DLD1 (cell line): ENCODE data around the gene LAMC2.

Source experiments
- in situ Hi-C: cut with HindIII; loops from 2 replicates; pipeline ENCODE4 v1.10.0; 2017; ENCODE audit warnings: low sequenced_read_pairs

Gene LAMC2

GRCh38 chr1:183281553-183282091 lies 95.6 kb downstream of the LAMC2 start:
- in situ Hi-C loops, result no loop called here

DNA sequence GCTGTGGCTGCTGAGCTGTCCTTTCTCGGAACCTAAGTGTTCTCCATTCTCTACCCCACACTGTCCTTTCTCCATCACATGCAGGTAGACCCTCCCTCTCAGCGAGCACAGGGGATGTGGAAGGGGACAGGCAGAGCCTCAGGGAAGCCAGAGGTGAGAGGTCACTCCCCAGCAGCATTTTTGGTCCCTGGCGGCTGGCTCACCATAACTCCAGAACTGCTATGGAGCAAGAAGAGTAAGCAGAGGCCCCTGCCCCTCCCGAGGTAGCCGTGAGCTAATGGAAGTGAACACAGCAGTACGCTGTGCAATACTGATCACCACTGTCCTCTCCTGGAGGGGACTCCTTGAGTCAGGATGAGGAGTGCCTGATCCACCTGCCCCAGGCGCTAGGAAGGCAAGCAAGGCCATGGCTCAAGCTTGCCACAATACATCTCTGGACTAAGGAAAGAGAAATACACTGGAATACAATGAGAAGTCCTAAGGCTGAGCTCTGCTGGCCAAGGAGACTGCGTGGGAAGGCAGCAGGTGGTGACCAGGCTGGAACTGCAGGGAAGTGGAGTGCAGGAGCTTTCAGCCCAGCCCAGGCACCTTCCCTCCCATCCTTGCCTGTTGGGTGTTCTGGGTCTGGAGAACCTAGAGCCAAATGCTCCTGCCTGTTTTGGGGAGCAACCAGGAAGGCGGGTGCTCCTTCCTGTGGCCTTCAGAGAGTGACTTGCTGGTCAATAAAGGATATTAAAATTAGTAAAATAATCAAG lies 96.2 kb downstream of the LAMC2 start:
- in situ Hi-C loops, result no loop called here

GRCh38 chr1:183283286-183283685 lies 97.2 kb downstream of the LAMC2 start:
- in situ Hi-C loops, result no loop called here

GRCh38 chr1:183284086-183284485 lies 98.0 kb downstream of the LAMC2 start:
- in situ Hi-C loops, result no loop called here

DNA sequence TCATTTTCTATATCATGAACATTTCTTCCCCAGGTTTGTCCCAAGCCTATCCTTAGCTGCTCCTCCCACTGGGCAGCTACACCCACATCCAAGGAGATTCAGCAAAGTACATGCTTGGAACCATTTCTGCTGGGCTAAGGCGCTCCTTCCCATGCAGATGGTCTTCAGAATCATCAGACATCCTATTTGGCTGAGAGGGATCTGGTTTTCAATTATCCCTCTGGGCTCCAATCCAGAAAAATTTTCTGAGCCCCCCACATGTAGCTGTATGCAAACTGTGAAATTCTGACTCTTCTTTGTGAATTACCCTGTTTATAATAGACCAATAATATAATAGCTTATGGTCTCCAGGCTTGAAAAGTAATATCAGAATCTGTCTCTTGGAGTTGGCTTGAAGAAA lies 99.2 kb downstream of the LAMC2 start:
- in situ Hi-C loops, result no loop called here

- in situ Hi-C loops, result no loop called here
These were observed 99.7 kb downstream of the LAMC2 start for GRCh38 chr1:183285746-183286145.

DNA sequence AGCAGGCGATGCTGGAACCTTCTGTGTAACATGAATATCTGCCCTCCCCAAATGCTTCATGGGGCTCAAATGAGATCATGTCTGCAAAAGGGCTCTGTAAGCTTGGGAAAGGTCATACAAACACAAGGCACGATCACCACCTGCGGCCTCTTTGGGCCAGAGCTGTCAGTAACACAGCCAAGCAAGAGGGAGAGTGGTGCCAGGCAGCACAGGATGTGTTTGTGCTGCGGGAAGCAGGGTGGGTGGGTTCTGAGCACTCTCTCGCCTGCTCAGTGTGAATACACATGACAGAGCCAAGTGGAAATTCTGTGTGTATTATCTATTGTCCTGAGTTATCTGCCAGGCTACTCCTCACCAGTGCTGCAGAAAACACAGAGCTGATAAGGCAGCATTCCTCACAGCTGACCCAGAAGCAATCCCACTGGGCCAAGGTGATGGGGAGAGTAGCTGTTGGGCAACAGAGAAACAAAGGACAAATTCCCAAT lies 101.2 kb downstream of the LAMC2 start:
- in situ Hi-C loops, result no loop called here

DNA sequence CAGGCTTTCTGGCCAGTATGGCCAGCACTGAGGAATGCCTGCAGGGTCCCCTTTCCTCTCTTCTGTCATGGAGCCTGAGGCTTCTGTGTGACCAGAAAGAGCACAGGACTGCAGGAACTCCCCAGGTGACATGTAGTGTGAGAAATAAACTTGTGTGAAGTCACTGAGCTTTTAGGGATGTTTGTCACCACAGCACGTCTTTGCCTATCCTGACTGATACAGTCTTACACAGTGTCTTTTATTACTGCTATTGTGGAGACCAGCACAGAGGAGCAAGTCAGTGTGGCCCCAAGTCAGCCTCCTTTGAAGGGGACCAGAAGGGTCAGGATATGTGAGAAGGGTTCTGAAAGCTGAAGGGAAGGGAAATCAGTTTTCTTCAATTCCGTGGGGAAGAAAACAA lies 102.5 kb downstream of the LAMC2 start:
- in situ Hi-C loops, result no loop called here

DNA sequence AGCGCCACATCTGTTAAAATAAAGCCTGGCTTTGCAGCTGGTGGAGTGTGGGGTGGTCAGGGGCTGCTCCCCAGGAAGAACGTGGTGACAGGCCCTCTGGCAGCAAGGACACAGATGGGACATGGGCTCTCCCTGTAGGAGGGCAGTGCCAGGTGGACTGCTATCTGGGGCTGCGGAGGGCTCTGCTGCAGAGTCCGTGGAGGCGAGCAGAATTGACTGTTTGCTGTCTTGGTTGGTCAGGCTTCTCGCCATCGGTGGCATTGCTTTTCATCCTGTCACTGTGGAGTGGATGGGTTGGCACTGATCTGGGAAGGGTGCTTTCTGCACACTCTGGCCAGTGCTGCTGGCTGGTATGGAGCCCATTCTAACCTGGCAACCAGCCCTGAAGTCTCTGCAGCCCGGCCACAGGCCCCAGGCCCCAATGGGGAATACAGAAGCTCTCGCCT lies 103.0 kb downstream of the LAMC2 start:
- in situ Hi-C loops, result no loop called here

DNA sequence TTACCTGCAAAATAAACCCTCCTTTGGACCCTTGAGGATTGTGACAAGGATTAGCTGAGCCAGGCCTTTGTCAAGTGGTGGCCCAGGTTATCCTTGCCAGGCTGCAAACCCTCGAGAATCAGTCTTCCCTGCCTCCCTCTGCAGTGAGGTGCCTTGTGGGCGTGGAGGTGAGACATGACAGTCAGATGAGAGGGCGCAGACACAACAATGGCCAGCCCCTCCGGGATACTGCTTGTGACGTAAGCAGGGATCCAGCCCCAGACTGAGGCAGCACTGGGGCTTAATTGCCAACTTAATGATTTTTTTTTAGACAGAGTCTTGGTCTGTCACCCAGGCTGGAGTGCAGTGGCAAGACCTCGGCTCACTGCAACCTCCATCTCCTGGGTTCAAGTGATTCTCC lies 104.6 kb downstream of the LAMC2 start:
- in situ Hi-C loops, result no loop called here

DNA sequence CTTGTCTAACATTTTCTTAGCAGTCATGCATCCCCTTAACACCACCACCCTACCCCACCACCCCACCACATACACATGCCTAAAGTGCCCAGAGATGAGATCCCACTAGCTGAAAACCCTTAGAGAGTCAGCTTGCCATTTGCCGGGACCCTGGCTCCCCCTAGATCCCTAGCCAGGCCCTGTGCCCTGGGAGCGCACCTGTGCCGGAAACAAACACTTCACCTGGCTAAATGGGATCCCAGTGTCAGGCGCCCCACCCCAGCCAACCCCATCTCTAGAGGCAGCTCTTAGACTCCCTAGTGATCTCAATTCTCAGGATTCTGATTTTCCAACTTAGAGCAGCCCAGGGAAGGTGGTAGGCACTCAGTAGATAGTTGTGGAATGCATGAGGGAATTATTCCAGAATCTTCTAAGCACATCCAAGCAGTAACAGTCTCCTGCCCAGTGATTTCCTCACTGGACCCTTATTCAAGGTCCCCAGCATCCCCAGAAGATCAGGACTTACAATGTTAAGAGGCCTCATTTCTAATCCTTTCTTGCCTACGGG lies 105.2 kb downstream of the LAMC2 start:
- in situ Hi-C loops, result no loop called here

- in situ Hi-C loops, result no loop called here
These were observed 105.9 kb downstream of the LAMC2 start for GRCh38 chr1:183291802-183292514.

DNA sequence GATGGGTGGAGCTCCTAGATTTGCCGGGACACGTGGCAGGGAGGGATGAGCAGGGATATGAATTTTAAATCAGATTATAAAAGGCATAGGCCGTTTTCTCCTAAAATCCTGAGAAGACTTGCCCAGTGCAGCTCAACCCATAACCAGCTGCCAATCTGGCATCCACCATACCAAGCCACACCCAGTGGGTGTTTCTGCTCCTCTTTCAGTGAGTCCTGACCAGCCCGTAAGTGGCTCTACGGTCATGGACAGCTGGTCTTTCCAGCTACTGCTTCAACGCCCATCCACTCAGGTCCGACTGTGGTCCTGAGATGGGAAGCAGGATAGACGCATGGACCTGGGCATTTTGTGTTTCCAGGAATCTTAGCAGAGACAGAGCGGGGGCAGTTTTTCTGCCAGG lies 107.2 kb downstream of the LAMC2 start:
- in situ Hi-C loops, result no loop called here

DNA sequence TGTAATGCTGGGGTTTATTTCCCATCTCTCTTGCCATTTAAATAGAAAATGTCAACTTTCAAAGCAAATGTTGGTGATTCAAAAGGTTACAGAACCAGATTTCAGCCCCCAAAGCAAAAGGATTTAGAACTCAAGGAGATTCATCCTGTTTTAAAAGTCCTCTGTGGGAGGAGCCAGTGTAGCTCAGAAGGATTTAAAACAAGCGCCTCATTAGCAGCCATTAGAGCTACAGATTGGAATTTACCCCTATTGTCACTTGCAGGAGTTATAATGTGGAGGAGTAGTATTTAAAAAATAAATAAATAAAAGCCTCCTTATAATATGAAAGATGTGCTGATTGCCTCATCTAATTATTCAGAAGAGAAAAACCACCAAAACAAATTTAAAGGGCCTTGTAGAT lies 107.8 kb downstream of the LAMC2 start:
- in situ Hi-C loops, result no loop called here
